ENCODE results near the gene POLL.
"Not testable (repeated sequence)": the region's sequence is repeated elsewhere in the genome, so short reads cannot be mapped to it uniquely, and the experiment has no call there.

Gene POLL

DNA sequence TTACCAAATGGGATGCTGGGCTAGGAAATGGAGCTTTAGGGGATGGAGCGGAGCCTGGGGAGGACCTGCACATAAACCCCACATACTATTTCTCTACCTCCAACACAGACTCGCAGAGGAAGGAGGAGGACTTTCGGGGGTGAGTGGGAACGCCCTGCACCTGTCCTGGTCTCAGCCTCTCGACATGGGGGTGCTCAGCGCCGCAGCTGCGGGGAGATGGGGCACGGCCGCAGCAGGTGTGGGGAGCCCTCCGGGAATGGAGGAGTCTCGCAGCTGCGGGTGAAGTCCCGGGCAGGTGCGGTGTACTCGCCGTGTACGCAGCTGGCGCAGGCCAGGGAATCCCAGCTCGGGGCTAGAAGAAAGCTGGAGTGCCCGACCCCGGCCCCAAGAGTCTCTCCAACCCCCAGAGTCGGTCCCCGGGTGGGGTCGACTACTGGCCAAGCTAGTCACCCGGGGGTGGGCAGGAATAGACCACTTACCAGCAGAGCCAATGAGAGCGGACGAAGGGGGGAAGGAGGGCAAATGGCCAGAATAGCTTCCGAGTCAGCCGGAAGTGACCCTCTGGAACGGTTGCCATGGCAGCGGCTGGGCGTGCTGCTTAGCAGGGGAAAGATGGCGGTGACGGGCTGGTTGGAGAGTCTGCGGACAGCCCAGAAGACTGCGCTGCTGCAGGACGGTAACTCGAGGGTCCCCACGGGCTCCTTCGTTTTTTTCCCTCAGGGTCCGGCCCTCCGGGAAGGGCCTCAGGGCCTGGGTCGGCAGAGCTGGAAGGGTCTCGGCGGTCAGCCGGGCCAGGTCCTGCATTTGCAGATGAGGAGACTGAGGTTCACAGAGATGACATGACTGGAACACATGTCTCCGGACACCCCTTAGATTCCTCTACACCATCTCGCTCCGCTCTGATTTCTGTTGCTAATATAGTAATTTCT is at the start of gene POLL, which contains the start of gene DPCD:
TSS of gene POLL (minus strand) at position 533 of the 929 bp plus-strand sequence. CDS start 897 bp downstream, outside the sequence.
TSS of gene DPCD (plus strand) at position 597 of the 929 bp plus-strand sequence. CDS start at position 613, 16 bp downstream.
- peak; percentile 28 for DNase-seq

DNA sequence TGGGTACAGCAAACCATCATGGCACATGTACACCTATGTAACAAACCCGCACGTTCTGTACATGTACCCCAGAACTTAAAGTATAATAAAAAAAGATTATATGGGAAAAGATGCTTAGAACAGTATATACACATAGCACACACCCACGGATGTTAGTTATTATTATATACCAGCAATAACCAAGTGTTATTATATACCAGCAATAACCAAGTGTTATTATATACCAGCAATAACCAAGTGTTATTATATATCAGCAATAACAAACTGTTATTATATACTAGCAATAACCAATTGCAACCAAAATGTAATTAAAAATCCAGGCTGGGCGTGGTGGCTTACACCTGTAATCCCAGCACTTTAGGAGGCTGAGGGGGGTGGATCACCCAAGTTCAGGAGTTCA is 45.5 kb upstream of the POLL start:
- not testable (repeated sequence) for DNase-seq

- DNase-seq = no peak
These were observed 43.9 kb upstream of the POLL start for GRCh38 chr10:101631821-101632475.

DNA sequence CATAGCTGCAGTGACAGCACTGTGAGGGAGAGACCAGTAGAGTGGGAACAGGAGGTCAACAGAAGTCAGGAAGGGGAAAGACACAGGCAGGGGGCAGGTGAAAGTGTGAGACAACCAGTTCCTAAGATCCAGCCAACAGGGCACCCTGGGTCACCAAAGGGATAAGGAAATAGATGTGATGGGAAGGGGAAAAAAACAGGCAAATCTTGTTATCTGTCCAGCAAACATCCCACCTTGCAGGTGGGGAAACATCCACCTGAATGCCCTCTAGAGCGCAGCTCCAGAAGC is 42.5 kb upstream of the POLL start:
- no peak for DNase-seq

GRCh38 chr10:101629837-101630632 is 42.0 kb upstream of the POLL start:
- no peak for DNase-seq

DNA sequence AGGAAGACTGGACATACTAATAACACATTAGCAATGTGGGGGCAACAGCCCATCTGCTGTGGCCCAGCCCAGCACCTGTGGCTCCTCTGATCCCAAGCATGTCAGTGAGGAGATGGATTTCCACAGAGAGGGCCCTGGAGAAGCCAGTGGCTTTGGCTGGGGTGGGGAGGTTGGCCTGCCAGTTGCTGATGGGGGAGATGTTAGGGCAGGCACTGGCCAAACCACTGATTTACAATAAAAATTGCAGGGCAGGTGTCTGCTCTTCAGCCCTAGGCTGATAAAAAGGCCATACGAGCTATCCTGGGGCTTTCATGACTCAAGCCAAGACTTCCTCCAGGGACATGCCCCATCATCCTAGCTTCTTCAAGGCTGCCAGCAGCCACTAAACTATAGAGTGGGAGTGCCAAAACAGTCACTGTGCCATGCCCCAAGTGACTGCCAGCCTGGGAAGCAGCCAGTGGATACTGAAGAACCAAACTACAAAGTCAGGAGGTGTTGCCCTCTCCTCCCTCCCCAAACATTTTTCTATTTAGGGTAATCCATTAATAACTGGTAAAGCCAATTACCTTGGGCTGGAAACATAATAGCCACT is 37.9 kb upstream of the POLL start:
- DNase-seq = no peak

- no peak for DNase-seq
These were observed 36.6 kb upstream of the POLL start for GRCh38 chr10:101624526-101625102.

DNA sequence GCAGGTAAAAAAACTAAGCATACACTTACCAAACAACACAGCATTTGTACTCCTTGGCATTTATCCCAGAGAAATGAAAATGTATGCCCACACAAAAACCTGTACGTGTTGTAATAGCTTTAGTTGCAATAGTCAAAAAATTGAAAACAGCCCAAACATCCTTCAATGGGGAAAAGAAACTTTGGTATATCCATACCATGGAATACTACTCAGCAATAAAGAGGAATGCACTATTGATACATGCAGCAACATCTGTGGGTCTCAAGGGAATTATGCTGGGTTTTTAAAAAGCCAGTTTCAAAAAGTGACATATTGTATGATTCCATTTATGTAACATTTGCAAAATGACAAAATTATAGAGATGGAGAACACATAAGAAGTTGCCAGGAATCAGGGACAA is 35.5 kb upstream of the POLL start:
- no peak for DNase-seq

GRCh38 chr10:101619983-101620382 is 31.9 kb upstream of the POLL start:
- DNase-seq = no peak

- no peak for DNase-seq
These were observed 30.8 kb upstream of the POLL start for GRCh38 chr10:101618871-101619270.

- DNase-seq = no peak
These were observed 29.9 kb upstream of the POLL start for GRCh38 chr10:101617824-101618568.

GRCh38 chr10:101617102-101617823 is 29.2 kb upstream of the POLL start:
- DNase-seq = no peak

GRCh38 chr10:101616415-101617101 is 28.5 kb upstream of the POLL start:
- DNase-seq = no peak

GRCh38 chr10:101615525-101616116 is 27.6 kb upstream of the POLL start:
- DNase-seq = no peak

DNA sequence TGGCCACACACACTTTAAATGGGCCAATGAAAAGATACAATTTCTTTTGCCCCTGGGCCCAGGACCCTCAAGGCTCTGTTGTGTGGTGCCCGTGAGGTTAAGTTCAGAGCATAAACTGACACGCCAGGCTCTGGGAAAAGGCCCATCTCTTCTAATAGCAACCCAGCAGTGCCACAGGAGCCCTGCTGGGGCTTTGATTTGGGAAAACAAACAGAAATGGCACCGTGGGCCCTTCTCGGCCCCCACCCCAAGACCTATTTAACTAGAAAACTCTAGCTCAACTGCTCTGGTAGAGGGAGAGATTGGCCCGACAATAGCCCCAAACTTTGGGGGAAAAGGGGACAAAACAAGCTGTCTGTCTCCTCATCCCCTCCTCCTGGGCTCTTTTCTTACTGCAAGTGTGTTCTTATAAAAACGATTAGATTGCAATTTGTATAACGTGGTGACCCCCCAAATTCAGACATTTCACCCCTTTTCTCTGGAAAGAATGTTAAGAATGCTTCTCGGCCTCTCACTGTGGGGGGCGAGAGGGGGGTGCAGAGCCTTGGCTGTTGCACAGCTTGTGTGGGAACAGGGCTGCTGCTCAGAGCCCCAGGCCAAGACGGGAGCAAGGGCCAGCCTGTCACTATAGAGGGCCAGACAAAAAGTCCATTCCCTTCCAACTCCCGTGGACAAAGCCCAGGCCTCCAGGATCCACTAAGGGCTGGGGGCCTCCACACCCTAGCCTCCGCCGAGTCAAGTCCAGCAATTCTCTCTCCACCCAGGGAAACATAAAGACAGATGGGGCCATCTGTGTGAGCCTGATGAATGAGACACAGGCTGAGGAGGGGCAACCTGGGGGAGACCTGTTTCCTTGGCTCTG is 26.8 kb upstream of the POLL start:
- DNase-seq = no peak

DNA sequence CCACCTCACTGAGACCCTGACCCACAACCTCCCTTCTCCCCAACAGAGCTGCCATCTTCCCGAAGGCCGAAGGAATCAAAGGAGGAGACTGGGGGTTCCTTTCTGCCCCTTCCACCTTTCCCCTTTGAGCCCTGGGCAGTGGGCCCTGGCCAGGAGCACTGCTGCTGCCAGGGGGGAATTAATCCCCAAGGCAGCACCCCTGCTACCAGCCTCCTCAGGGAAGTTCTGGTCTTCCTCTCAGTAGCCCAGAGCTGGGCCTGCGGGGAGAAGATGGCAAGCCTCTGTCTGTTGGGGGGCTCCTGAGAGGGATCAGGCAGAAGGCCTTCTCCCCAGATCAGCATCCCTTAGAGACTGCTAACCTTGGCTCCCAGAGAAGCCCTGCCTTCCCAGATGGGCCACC is 25.6 kb upstream of the POLL start:
- DNase-seq = no peak

DNA sequence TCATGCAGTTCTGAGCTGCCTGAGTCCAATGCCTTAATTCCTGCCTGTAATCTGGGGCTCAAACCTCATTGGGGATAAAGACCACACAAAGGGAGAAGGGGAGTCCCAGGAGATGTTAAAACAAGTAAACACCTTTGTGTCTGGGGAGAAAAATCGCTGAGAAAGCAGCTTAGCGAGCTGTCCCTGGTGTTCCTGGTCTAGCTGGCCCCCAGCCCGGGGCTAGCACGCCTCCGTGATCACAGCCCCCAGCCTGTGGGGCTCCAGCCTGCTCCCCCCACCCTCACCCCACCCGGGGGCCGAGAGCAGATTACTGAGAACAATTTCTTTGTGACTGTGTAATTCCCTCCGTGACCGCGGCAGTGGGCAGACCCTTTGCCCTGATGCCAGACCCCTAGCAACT is 24.8 kb upstream of the POLL start:
- no peak for DNase-seq

DNA sequence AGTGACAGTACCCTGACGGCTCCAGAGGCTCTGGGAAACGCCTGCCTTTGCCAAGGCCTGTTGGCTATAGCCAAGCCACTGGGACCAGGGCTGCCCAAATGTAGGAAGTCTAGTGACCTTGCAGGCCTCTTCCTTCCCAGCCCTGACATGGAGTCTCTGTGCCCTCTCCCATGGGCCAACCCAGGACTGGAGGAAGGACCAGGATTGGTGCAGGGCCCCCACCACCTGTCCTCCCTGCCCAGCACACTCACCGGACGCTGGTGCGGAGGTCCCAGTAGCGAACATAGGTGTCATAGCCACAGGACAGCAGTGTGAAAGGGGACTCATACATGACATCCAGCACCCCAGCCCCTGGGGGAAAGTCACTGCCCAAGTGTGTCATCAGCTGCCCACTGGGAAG is 24.0 kb upstream of the POLL start:
- no peak for DNase-seq
